ENCODE data around the gene CACNG8. TPM values are rescaled to one million over a fixed set of nuclear protein-coding genes. Genes with fewer than 3 reads are reported as not detected.

The CACNG8 gene
- total and polyA plus RNA-seq, 12 donors, result under 0.01 to 0.06 (median 0.03) TPM; not detected in 7

DNA sequence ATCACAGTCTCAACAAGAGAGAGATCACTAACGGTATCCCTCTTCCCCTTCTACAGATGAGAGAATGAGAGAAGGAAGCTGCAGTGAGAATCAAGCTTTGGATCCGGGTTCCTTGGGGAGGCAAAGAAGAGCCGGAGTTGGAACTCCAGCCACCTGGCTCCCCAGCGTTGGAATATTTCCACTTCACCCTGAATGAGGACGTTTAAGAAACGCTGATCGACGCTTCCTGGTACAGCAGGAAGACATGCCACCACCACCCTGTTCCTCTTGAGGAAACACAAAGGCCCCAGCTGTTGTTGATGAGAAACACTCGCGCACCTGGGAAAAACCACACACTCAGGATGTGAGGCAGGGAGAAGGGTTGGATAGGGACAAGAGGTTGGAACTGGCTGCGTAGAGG lies 11.3 kb upstream of the CACNG8 start:
- no peak for DNase-seq
- no peaks in the 10 kb centered on the region for H3K9me3 ChIP-seq (replicated peaks in 1 of 3)
- no peaks in the 10 kb centered on the region for H3K4me1 ChIP-seq (replicated peaks in 1 of 2)
- H3K36me3 ChIP-seq (replicated peaks in 1 of 2), result no peaks in the 10 kb centered on the region
- no peak overlapping the region for H3K4me3 ChIP-seq
- no peak for TF ChIP-seq POLR2A (IDR thresholded peaks at IDR 0.05)
- TF ChIP-seq, protein P1, sequence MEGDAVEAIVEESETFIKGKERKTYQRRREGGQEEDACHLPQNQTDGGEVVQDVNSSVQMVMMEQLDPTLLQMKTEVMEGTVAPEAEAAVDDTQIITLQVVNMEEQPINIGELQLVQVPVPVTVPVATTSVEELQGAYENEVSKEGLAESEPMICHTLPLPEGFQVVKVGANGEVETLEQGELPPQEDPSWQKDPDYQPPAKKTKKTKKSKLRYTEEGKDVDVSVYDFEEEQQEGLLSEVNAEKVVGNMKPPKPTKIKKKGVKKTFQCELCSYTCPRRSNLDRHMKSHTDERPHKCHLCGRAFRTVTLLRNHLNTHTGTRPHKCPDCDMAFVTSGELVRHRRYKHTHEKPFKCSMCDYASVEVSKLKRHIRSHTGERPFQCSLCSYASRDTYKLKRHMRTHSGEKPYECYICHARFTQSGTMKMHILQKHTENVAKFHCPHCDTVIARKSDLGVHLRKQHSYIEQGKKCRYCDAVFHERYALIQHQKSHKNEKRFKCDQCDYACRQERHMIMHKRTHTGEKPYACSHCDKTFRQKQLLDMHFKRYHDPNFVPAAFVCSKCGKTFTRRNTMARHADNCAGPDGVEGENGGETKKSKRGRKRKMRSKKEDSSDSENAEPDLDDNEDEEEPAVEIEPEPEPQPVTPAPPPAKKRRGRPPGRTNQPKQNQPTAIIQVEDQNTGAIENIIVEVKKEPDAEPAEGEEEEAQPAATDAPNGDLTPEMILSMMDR (IDR thresholded peaks at IDR 0.05), result no peak
- WGBS, 4 donors, result 44 to 50% (median 46%) methylated on average over 8 to 11 of the region's 11 CpGs
- intact Hi-C loops (cut with DNase I), result no loop called here
- no peak overlapping the region for H3K27ac ChIP-seq
- H3K27me3 ChIP-seq, result peaks cover 17% of the 10 kb centered on the region

DNA sequence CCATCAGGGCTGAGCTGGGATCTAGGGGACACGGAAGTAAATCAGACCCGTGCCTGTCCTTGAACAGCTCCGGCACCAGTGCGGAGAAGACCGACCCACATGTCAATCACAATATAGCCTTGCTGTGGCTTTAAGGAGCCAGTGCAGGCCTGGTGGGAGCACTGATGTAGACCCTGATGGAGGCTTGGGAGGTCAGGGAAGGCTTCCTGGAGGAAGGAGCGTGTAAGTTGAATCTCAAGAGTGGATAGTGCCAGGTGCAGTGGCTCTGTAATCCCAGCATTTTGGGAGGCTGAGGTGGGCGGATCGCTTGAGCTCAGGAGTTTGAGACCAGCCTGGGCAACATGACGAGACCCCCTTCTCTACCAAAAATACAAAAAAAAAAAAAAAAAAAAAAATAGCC lies 10.8 kb upstream of the CACNG8 start:
- no peaks in the 10 kb centered on the region for H3K4me1 ChIP-seq (replicated peaks in 1 of 2)
- no peak for DNase-seq
- no peak overlapping the region for H3K4me3 ChIP-seq
- no peaks in the 10 kb centered on the region for H3K9me3 ChIP-seq (replicated peaks in 1 of 3)
- H3K27me3 ChIP-seq, result peaks cover 17% of the 10 kb centered on the region
- no peak overlapping the region for H3K27ac ChIP-seq
- H3K36me3 ChIP-seq (replicated peaks in 1 of 2), result no peaks in the 10 kb centered on the region
- whole genome bisulfite sequencing, 4 donors, result 68 to 74% (median 70%) methylated on average over 9 of the region's 9 CpGs
- intact Hi-C loops (cut with DNase I), result no loop called here
- TF ChIP-seq, protein P1 (IDR thresholded peaks at IDR 0.05), result no peak
- no peak for TF ChIP-seq POLR2A (IDR thresholded peaks at IDR 0.05)

DNA sequence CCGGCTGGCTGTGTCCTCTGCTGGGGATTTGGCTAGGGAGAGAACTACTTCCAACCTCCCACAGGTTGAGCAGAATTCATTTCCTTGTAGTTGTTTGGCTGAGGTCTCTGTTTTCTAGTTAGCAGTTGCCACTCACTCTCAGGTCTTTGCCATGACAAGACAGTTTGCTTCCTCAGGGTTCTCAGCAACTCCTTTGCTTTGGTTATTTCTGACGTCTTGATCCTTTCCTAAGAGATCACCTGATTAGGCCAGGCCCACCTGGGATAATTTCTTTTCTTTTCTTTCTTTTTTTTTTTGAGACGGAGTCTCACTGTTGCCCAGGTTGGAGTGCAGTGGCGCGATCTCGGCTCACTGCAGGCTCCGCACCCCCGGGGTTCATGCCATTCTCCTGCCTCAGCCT lies 9.4 kb upstream of the CACNG8 start:
- no peaks in the 10 kb centered on the region for H3K4me1 ChIP-seq (replicated peaks in 1 of 2)
- DNase-seq, result no peak
- H3K36me3 ChIP-seq (replicated peaks in 1 of 2), result no peaks in the 10 kb centered on the region
- WGBS, 4 donors, result 80 to 86% (median 81%) methylated on average over 7 to 8 of the region's 8 CpGs
- no peaks in the 10 kb centered on the region for H3K9me3 ChIP-seq (replicated peaks in 1 of 3)
- H3K27ac ChIP-seq, result no peak overlapping the region
- intact Hi-C loops (cut with DNase I), result no loop called here
- no peak overlapping the region for H3K4me3 ChIP-seq
- TF ChIP-seq, protein P1 (IDR thresholded peaks at IDR 0.05), result no peak
- no peak for TF ChIP-seq POLR2A (IDR thresholded peaks at IDR 0.05)
- H3K27me3 ChIP-seq, result peaks cover 9% of the 10 kb centered on the region

DNA sequence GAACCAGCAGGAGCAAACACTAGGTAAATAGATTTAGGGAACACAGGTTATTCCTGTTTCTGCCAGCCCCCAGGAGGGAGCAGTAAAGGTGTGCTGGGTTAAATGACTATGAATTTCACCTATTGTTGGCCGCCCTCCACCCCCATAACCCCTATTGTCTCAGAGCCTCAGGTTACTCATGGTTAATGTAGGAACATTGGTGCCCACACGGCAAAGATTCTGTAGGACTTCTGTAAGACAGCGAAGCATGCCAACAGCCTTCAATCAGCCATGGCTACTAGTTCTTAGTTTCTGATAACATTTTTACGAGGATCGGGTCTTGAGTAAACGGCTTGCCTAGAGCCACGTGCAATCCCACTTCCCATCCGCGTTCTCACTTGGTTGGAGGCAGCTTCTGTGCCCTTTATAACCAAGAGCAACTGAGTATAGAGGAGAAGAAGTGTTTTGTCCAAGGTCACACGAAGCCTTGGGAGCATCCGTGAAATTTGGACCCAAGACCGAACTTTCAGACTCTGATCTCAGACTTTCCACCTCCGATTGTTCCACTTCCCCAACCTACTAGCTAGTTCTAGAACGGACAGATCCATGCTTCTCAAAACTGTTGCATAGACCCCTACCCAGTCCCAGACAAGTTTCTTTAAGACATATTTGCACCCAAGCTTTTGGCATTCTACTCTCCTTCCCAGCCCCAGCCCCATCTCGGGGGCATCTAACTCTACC lies 5.1 kb upstream of the CACNG8 start:
- Histone ChIP-seq H3K9me3 (replicated peaks in 1 of 3) (no peaks in the 10 kb centered on the region), H3K27ac (no peak overlapping the region), H3K27me3 (peaks cover 22% of the 10 kb centered on the region), H3K36me3 (replicated peaks in 1 of 2) (no peaks in the 10 kb centered on the region), H3K4me3 (no peak overlapping the region), H3K4me1 (replicated peaks in 1 of 2) (no peaks in the 10 kb centered on the region)
- 1 to 5% (median 1%) methylated on average over 14 to 15 of the region's 15 CpGs for WGBS, 4 donors
- no peak for DNase-seq
- intact Hi-C loops (cut with DNase I), result no loop called here
- TF ChIP-seq POLR2A (IDR thresholded peaks at IDR 0.05), result no peak
- TF ChIP-seq, protein P1 (IDR thresholded peaks at IDR 0.05), result no peak

Data from adrenal gland (tissue), 12 donors.